ENCODE results near the gene WWOX. TPM values are rescaled to one million over a fixed set of nuclear protein-coding genes. Genes with fewer than 3 reads are reported as not detected.

Gene WWOX
- total and polyA plus RNA-seq, 3 experiments from 2014 or later: 17.2 to 18.6 (median 18.2) TPM

DNA sequence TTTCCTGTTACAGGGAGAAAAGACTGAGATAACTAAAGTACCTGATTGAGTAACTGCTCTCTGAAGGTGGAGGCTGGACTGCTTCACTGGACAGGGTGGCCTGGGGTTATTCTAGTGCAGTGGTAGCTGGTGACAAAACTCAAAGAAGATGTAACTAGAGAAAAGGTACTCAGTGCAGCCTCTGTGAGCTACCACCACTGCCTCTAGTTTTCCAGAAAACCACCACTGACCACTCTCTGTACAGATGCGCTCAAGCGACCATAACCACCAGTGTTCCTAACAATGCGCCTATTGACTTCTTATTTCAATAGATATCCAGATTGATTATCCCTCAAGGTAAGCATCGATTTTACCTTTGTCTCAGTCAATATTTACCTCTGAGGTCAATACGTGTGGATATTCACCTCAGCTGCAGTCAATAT, 492.2 kb downstream of the WWOX start:
- H3K9me3 Mint-ChIP-seq: no peaks in the 10 kb centered on the region
- no peak overlapping the region for H3K27ac Mint-ChIP-seq
- H3K27me3 Mint-ChIP-seq: peaks cover 0 to 1% of the 10 kb centered on the region in 2 donors
- Histone ChIP-seq H3K4me3 (ENCODE audit: low read length) (no peak overlapping the region), H3K36me3 (ENCODE audit: insufficient read depth, low read length) (no peaks in the 10 kb centered on the region), H3K9me3 (ENCODE audit: low read length) (no peaks in the 10 kb centered on the region), H3K4me1 (ENCODE audit: insufficient read depth, low read length) (no peaks in the 10 kb centered on the region), H3K27me3 (ENCODE audit: insufficient read depth, low read length, poor library complexity, severe bottlenecking) (no peaks in the 10 kb centered on the region), H3K27ac (ENCODE audit: low read depth, low read length) (no peak overlapping the region)
- ChIA-PET POLR2A (no interaction called here), CTCF (no interaction called here)
- no peaks in the 10 kb centered on the region for H3K4me1 Mint-ChIP-seq
- no peak for DNase-seq
- no peak overlapping the region for H3K4me3 Mint-ChIP-seq
- H3K36me3 Mint-ChIP-seq: no peaks in the 10 kb centered on the region

DNA sequence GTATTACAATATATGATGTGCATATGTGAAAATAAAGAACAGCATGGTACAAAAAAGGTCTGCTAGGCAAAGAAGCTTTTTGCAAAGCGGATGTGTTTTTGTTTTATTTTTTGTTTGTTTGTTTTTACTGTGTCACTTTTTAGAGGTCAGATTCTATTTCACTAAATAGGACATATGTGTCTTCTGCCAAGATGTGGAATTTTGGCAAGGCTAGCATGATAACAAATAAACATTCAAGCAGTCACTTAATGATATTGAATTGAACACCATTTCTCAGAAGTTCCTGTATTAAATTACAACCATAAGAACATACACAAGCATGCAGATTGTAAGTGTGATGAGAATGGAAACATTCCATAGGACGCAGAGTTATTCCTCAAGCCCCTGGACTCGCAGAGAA, 492.7 kb downstream of the WWOX start:
- ChIA-PET CTCF (no interaction called here), POLR2A (no interaction called here)
- no peaks in the 10 kb centered on the region for H3K4me1 ChIP-seq (ENCODE audit: insufficient read depth, low read length)
- no peak overlapping the region for H3K27ac Mint-ChIP-seq
- H3K27me3 Mint-ChIP-seq: peaks cover 0 to 1% of the 10 kb centered on the region in 2 donors
- no peaks in the 10 kb centered on the region for H3K36me3 ChIP-seq (ENCODE audit: insufficient read depth, low read length)
- no peaks in the 10 kb centered on the region for H3K36me3 Mint-ChIP-seq
- no peaks in the 10 kb centered on the region for H3K9me3 Mint-ChIP-seq
- no peak for DNase-seq
- no peak overlapping the region for H3K4me3 ChIP-seq (ENCODE audit: low read length)
- H3K27me3 ChIP-seq (ENCODE audit: insufficient read depth, low read length, poor library complexity, severe bottlenecking): no peaks in the 10 kb centered on the region
- no peak overlapping the region for H3K27ac ChIP-seq (ENCODE audit: low read depth, low read length)
- H3K4me1 Mint-ChIP-seq: no peaks in the 10 kb centered on the region
- no peaks in the 10 kb centered on the region for H3K9me3 ChIP-seq (ENCODE audit: low read length)
- H3K4me3 Mint-ChIP-seq: no peak overlapping the region

DNA sequence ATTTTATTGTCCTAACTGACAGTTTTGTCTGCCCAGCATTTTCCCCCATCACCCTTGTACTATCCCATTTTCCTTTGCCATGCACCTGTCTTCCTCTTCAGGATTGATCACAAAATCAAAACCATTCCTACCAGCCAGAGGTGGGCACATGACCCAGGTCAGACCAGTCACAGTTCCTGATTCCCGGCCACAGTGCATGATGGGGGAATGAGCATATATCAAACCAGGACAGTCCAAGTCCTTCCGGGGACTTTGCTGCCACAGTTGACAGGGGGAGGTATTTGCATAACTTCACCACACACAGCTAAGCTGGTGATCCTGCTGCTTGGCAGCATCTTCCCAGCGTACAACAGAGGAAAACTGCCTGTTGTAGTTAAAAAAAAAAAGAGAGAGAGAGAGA, 493.9 kb downstream of the WWOX start:
- Histone ChIP-seq H3K27me3 (ENCODE audit: insufficient read depth, low read length, poor library complexity, severe bottlenecking) (no peaks in the 10 kb centered on the region), H3K4me3 (ENCODE audit: low read length) (no peak overlapping the region), H3K27ac (ENCODE audit: low read depth, low read length) (no peak overlapping the region), H3K4me1 (ENCODE audit: insufficient read depth, low read length) (no peaks in the 10 kb centered on the region), H3K36me3 (ENCODE audit: insufficient read depth, low read length) (no peaks in the 10 kb centered on the region), H3K9me3 (ENCODE audit: low read length) (no peaks in the 10 kb centered on the region)
- peaks cover 0 to 1% of the 10 kb centered on the region in 2 donors for H3K27me3 Mint-ChIP-seq
- no peak overlapping the region for H3K4me3 Mint-ChIP-seq
- H3K9me3 Mint-ChIP-seq: no peaks in the 10 kb centered on the region
- no peak overlapping the region for H3K27ac Mint-ChIP-seq
- ChIA-PET CTCF (no interaction called here), POLR2A (no interaction called here)
- no peaks in the 10 kb centered on the region for H3K36me3 Mint-ChIP-seq
- no peak for DNase-seq
- H3K4me1 Mint-ChIP-seq: no peaks in the 10 kb centered on the region

DNA sequence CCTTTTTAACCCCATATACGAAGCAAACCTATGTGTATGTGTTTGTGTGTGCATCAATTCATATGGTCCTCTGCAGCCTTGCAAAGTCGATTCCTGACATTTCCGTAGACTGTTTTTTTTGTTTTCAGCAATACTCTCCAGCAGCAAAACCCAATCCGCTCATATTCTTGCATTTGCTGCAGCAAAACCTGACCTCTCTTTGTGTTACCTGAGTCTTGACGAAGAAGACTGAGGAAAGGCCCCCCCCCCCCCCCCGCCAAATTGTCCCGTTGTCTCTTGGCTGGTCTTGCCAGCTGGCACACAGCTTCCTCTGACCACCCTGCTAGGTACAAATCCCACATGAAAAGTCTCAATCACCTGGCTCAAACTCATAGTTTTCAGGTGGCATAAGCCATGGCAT, 494.7 kb downstream of the WWOX start:
- Histone ChIP-seq H3K4me3 (ENCODE audit: low read length) (no peak overlapping the region), H3K36me3 (ENCODE audit: insufficient read depth, low read length) (no peaks in the 10 kb centered on the region), H3K27ac (ENCODE audit: low read depth, low read length) (no peak overlapping the region), H3K27me3 (ENCODE audit: insufficient read depth, low read length, poor library complexity, severe bottlenecking) (no peaks in the 10 kb centered on the region), H3K4me1 (ENCODE audit: insufficient read depth, low read length) (no peaks in the 10 kb centered on the region), H3K9me3 (ENCODE audit: low read length) (no peaks in the 10 kb centered on the region)
- Mint-ChIP-seq H3K4me3 (no peak overlapping the region), H3K4me1 (no peaks in the 10 kb centered on the region), H3K9me3 (no peaks in the 10 kb centered on the region), H3K27ac (no peak overlapping the region), H3K36me3 (no peaks in the 10 kb centered on the region), H3K27me3 (peaks cover 0 to 1% of the 10 kb centered on the region in 2 donors)
- DNase-seq: no peak
- ChIA-PET POLR2A (no interaction called here), CTCF (no interaction called here)

DNA sequence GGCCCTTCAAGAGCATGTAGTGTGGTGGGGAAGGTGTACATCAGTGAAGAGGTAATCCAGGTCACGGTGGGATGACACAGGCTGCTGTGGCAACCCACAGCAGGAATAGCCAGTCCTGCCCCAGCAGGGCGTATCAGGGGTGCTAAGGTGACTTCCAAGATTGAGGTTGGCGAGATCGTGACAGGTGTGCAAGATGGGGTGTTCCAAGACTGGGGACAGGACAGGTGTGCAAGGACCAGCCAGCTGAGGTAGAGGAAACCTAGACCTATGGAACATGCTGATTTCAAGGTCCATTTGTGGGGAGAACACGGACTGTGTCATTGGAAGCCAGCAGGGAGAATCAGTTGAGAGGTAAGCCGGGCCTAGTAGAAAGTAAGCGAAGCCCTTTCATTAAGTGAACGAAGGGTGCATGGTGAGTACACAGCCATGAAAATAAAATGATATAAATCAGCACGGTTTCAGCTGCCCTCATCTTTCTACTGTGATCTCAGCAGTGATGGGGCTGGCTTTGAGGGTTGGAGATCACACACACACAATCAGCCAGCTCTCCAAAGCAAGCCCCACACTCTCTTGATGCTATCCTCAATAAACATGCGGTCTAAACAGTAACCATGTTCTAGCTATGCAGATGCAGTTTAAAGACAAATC, 497.0 kb downstream of the WWOX start:
- Histone ChIP-seq H3K36me3 (ENCODE audit: insufficient read depth, low read length) (no peaks in the 10 kb centered on the region), H3K27ac (ENCODE audit: low read depth, low read length) (no peak overlapping the region), H3K4me1 (ENCODE audit: insufficient read depth, low read length) (no peaks in the 10 kb centered on the region), H3K27me3 (ENCODE audit: insufficient read depth, low read length, poor library complexity, severe bottlenecking) (no peaks in the 10 kb centered on the region), H3K9me3 (ENCODE audit: low read length) (no peaks in the 10 kb centered on the region), H3K4me3 (ENCODE audit: low read length) (no peak overlapping the region)
- H3K36me3 Mint-ChIP-seq: no peaks in the 10 kb centered on the region
- POLR2A ChIA-PET: no interaction called here
- DNase-seq: no peak
- H3K4me3 Mint-ChIP-seq: no peak overlapping the region
- peaks cover 0 to 1% of the 10 kb centered on the region in 2 donors for H3K27me3 Mint-ChIP-seq
- no peaks in the 10 kb centered on the region for H3K4me1 Mint-ChIP-seq
- no peaks in the 10 kb centered on the region for H3K9me3 Mint-ChIP-seq
- CTCF ChIA-PET: interaction anchor here (1.4 kb wide), 1 partner anchor 174 kb away, joined by 3 read pairs; no protein-coding TSS in a partner anchor
- no peak overlapping the region for H3K27ac Mint-ChIP-seq

DNA sequence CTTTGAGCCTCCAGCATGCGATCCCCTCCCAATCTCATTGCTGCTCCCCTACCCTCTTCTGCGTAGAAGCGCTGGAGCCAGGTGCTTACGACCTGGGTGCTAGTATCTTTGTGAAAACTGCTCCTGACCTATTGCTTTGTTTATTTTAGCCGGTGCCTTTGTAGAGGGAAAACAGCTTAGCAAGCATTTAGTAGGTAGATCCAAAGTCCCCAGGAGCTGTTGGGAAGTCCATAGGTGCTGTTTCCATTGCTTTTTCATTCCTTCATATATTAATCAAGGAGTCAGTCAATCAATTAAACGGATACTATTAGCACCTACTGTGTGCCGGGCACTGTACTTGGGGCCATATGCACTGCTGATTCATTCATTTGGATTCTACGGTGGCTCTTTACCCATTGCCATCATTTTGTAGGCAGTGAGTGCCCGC, 497.6 kb downstream of the WWOX start:
- ChIA-PET CTCF (interaction anchor here (1.4 kb wide), 1 partner anchor 173 kb away, joined by 3 read pairs; no protein-coding TSS in a partner anchor), POLR2A (no interaction called here)
- Mint-ChIP-seq H3K4me1 (no peaks in the 10 kb centered on the region), H3K4me3 (no peak overlapping the region), H3K9me3 (no peaks in the 10 kb centered on the region), H3K36me3 (no peaks in the 10 kb centered on the region), H3K27ac (no peak overlapping the region), H3K27me3 (peaks cover 0 to 1% of the 10 kb centered on the region in 2 donors)
- Histone ChIP-seq H3K27ac (ENCODE audit: low read depth, low read length) (no peak overlapping the region), H3K27me3 (ENCODE audit: insufficient read depth, low read length, poor library complexity, severe bottlenecking) (no peaks in the 10 kb centered on the region), H3K4me3 (ENCODE audit: low read length) (no peak overlapping the region), H3K9me3 (ENCODE audit: low read length) (no peaks in the 10 kb centered on the region), H3K36me3 (ENCODE audit: insufficient read depth, low read length) (no peaks in the 10 kb centered on the region), H3K4me1 (ENCODE audit: insufficient read depth, low read length) (no peaks in the 10 kb centered on the region)
- no peak for DNase-seq

DNA sequence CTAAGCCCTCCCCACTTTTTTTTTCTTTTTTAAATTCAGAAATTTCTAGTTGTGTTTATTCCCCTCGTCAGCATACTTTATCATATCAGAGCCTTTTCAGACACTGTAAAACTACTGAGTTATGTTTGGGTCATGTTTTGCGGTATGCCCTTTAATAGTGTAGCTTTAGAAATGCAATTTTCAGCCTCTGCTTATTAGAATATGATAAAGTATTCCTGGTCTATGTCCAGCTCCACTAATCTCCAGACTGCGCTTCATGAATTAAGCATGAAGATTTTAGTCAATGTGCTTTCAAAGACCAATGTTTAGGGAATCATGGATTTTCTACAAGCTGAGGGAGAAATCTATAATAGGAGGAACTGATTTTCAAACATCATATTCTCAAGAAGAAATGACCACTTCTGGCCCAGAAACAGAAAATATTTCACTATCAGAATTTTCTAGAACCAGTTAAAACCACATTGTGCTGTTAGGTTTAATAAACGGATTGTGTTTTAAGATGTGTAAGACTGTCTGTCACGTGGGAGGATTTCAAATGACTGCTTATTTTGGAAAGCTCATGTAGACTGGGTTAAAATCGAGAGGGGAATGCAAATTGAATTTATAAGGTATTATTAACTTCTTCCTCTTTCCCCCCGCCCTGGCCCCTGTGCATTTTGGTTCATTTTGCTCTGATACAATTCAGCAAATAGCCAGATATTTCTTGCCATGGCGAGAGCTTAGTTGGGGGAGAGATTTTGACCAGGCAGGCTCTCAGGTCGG, 498.5 kb downstream of the WWOX start:
- no peaks in the 10 kb centered on the region for H3K36me3 Mint-ChIP-seq
- no peak overlapping the region for H3K4me3 Mint-ChIP-seq
- Histone ChIP-seq H3K27me3 (ENCODE audit: insufficient read depth, low read length, poor library complexity, severe bottlenecking) (no peaks in the 10 kb centered on the region), H3K4me3 (ENCODE audit: low read length) (no peak overlapping the region), H3K9me3 (ENCODE audit: low read length) (no peaks in the 10 kb centered on the region), H3K4me1 (ENCODE audit: insufficient read depth, low read length) (no peaks in the 10 kb centered on the region), H3K27ac (ENCODE audit: low read depth, low read length) (no peak overlapping the region), H3K36me3 (ENCODE audit: insufficient read depth, low read length) (no peaks in the 10 kb centered on the region)
- DNase-seq: no peak
- H3K27me3 Mint-ChIP-seq: peaks cover 0 to 1% of the 10 kb centered on the region in 2 donors
- ChIA-PET POLR2A (no interaction called here), CTCF (interaction anchor here (1.4 kb wide), 1 partner anchor 172 kb away, joined by 3 read pairs; no protein-coding TSS in a partner anchor)
- no peak overlapping the region for H3K27ac Mint-ChIP-seq
- no peaks in the 10 kb centered on the region for H3K9me3 Mint-ChIP-seq
- no peaks in the 10 kb centered on the region for H3K4me1 Mint-ChIP-seq

DNA sequence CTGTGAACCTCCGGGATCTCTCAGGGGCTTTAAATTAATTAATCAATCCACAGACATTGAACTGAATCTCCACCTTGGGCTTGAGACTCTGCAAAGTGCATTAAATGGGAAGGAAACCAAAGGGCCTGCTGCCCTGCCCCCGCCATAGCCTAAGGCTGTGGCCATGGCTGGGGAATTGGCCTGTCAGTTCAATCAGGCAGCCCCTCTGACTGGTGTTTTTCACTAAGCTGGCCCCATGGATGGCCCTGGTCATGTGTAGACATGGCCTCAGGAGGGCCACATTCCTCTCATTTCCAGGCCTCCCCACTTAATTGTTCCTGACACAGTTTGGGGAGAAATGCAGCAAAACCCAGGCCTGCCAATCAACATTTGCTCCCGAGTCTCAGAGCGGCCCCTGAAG, 499.8 kb downstream of the WWOX start:
- Mint-ChIP-seq H3K4me1 (no peaks in the 10 kb centered on the region), H3K27ac (no peak overlapping the region), H3K36me3 (no peaks in the 10 kb centered on the region), H3K4me3 (no peak overlapping the region), H3K9me3 (no peaks in the 10 kb centered on the region), H3K27me3 (peaks cover 0 to 1% of the 10 kb centered on the region in 2 donors)
- H3K27ac ChIP-seq (ENCODE audit: low read depth, low read length): no peak overlapping the region
- no peaks in the 10 kb centered on the region for H3K4me1 ChIP-seq (ENCODE audit: insufficient read depth, low read length)
- H3K27me3 ChIP-seq (ENCODE audit: insufficient read depth, low read length, poor library complexity, severe bottlenecking): no peaks in the 10 kb centered on the region
- no peaks in the 10 kb centered on the region for H3K9me3 ChIP-seq (ENCODE audit: low read length)
- H3K36me3 ChIP-seq (ENCODE audit: insufficient read depth, low read length): no peaks in the 10 kb centered on the region
- CTCF ChIA-PET: no interaction called here
- POLR2A ChIA-PET: no interaction called here
- H3K4me3 ChIP-seq (ENCODE audit: low read length): no peak overlapping the region
- no peak for DNase-seq
